Fibroblast of skin of back (primary cell): ENCODE data around the gene FKBP10.

Experiments
- DNase-seq: peaks from one replicate; pipeline ENCODE4 v3.0.0-alpha.2; 2013

FKBP10 gene

GRCh38 chr17:41784207-41784744, 28.5 kb upstream of the FKBP10 start:
- peak; percentile 49 for DNase-seq

DNA sequence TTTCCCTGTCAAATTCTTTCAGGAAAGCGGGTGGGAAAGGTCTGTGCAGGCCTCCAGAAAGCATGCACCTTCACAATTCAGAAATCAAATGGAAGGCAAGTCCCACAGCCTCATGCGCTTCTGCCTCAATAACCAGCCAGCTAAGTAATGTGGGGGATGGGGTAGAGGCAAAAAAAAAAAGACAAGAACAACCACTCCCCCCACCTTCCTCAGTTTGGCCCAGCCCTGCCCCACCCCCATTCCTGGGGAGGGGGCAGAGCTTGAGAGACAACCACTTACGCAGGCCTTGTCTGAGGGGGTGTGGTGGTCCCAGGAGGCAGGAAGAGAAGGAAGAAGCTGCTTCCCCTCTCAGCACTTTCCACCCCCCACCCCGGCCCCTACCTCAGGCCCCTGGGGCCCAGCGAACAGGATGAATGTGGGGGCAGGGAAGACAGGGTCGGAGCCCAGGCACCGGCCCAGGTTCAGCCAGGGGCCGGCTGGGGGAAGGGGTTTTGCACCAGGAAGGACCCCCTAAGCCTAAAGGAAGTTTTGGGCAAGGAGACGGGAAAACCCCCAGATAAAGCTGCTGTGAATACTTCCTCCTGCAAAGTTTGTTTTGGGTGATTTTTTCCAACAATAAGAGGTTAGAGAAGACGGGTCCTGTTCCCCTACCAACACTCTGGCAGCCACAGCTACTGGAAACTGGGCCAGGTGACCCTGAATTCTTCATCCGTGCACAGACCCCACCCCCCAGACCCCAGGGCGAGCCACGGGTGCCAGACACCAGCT, 27.5 kb upstream of the FKBP10 start:
- DNase-seq, result no peak

DNA sequence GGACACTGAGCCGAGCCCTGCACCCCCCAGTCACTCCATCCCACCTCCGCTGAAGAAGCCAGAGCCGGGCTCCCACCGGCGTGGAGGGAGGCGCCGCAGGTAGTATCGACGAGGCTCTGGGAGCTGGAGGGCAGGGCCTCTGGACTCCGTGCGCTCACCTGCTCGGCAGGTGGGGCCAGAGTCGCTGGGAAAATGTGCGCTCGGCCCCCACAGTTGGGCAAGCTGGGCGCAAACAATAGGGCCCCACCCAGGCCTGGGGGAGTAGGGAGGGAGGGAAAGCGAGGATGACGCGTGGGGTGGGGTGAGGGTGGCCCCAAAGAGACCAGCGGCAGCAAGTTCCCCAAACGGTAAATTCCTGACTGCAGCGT, 27.0 kb upstream of the FKBP10 start:
- no peak for DNase-seq

- peak; percentile 99 for DNase-seq
Observed at GRCh38 chr17:41786227-41787020, 26.4 kb upstream of the FKBP10 start, which contains the start of gene JUP. Gene JUP, minus strand, starts transcription at chr17:41786711. Its CDS starts 14,857 bp downstream, at chr17:41771854.

DNA sequence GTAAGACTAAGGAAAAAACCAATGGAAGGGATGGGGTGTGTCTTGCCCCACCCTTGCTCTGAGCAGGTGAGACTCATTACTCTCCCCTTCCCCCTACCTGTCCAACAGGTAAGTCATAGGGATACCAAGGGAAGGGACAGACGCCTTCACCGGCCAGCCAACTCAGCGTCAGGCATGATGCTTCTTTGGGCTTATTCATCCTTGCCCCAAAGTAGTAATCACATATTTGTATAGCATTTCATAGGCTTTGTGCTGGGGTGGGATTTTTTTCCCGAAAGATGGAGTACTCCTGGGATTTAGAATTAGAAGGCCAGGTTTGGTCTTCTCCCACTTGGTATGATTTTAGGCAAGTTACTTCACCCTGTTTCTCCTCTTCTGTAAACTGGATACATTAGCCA, 25.8 kb upstream of the FKBP10 start:
- DNase-seq, result no peak

GRCh38 chr17:41792845-41793783, 19.7 kb upstream of the FKBP10 start:
- DNase-seq, result peak; percentile 55

DNA sequence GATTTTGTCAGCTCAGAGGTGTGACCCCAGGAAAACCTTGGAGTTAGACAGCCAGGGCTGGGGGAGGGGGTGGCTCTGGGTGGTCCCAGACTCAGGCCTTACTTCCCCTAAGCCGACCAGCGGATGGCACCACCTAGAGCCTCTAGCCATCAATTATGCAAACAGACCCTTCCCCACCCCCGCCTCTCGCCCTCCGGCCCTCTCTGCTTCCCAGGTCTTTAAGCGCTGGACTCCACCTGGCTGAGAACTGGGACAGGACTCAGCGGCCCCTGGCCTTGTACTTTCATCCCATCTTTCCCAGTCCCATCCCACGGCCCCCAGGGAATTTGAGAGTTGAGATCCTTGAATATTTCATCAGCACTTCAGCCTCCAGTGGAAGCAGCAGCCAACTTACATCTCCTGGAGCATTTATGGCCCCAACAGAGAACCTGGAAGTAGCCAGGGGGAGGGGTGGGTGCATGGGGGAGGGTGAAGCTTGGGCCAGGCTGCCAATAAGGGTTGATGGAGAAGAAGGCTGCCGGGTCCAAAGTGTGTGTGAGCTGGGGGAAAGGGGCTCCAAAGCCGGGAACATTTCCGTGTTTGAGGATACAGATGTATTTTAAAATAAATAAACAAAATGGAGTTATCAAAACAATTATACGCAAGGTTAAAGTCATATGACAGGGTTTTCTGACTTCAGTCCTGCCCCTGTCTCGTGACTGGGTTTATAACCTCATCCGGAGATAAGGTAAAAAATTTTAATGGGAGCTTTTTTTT, 18.8 kb upstream of the FKBP10 start:
- DNase-seq, result peak; percentile 38

DNA sequence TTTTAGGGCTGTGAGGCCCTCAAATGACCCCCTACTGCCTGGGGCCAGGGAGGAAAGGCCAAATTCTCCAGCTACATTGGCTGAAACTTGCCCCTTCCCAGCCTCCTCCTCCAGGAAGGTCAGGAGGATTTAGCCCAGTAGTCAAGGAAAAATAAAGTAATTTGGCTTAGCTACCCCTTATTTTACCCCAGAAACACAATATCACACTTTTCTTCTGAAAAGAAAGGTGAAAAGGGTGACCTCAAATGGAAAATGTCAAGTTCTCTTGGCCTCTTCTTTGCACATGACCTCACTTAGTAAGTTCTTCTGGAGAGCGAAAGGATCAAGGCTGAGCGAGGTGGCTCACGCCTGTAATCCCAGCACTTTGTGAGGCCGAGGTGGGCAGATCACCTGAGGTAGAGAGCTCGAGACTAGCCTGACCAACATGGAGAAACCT, 18.2 kb upstream of the FKBP10 start:
- no peak for DNase-seq

DNA sequence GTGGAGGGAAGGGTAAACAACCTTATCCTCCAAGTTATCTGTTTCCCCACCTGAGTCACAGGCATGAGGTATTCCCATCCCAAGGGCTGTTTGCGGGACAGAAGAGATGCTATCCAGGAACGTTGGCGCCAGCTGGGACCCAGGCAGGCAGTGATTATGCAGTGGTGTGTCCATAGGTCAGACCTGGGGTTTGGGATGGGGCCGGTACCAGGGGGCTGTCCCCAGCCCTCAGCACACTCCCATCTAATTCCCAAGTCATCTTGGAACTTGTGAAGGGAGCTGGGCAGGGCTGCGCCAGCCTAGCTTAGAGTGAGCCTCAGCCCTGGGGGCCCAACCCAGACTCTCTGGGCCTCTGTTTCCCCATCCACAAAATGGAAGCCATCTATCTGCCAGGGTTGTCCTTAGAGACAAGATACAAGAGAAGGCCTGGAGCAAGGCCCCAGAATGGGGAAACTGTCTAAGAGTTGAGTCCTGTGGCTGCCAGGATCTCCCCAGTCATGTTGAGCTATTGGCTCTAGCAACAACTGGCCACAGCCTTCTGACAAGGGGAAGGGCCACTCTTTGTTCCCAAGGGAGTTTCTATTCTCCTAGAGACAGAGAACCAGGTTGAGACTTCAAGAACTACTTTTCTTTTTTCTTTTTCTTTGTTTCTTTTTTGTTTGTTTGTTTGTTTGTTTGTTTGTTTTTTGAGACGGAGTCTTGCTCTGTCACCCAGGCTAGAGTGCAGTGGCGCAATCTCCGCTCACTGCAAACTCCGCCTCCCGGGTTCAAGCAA, 16.5 kb upstream of the FKBP10 start:
- DNase-seq, result no peak

DNA sequence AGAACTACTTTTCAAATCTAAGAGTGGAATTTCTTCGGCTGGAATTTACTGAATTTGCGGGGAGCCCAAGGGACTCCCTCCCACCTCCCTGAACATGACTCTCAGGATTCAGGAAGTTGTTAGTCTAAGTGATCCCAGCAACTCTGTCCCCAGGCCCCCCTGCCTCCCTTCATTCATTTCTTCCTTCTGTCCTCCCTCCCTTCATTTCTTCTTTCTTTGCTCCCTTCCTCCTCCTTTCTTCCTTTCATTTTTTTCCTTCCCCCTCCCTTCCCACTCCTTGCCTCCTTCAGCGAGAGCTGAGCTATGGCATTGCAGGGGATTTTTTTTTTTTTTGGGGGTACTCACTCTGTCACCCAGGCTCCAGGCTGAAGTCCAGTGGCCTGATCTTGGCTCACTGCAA, 15.4 kb upstream of the FKBP10 start:
- DNase-seq, result no peak

DNA sequence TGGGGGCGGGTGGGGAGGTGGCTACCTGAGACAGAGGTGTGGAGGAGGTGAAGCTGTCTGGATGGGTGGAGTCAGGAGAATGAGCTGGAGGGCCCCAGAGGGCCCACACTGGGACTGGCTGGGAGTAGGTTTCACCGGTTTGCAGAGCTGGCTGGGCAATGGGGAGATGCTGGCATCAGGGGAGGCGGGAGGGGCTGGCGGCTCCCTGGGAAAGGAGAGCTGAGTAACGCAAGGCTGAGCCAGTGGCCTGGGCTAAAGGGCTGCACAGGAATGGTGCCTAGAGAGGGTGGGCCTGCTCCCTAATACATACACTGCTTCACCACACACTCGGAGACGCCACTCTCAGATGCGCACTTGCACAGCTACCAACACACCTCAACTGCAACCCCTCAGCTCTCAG, 13.4 kb upstream of the FKBP10 start:
- DNase-seq, result no peak

GRCh38 chr17:41800601-41801373, 12.0 kb upstream of the FKBP10 start:
- DNase-seq, result peak; percentile 70

DNA sequence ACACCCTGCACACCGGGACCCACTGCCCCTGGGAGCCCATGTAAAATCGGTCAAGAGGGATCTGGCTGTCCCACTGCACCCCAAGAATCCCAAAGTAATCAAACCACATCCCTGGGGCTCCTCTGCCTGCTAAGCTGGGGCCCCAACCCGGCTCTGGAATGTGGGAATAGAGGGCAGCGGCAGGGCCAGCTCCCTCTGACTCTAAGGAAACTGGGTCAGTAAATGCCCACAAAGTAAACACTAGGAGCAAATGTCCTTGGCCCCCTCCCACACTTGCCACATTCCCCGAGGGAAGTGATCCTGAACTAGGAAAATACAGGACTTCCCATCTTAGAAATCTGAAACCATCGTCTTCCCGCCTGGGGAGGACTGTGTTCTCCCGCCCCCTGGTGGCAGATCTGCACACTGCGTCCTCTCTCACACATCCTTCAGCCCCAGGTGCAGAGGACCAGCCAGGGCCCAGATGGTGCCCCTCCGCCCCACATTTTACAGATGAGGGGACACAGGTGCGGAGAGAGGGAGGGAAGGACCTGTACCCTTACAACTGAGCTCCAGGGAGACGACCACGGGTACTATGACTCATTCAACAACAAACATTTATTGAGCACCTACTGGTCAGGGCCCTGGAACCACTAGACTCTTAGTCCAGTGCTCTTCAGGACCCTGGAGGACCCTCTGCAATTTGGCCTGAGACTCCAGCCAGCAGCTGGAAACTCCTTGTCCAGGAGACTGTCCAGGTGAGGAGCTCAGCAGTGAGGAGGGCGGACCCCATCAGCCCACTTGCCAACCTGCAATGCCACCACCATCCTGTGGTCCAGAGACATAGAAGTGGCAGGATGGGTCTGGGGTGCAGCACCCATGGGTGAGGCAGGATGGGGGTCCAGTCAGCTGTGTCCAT, 11.2 kb upstream of the FKBP10 start:
- DNase-seq, result peak; percentile 72

DNA sequence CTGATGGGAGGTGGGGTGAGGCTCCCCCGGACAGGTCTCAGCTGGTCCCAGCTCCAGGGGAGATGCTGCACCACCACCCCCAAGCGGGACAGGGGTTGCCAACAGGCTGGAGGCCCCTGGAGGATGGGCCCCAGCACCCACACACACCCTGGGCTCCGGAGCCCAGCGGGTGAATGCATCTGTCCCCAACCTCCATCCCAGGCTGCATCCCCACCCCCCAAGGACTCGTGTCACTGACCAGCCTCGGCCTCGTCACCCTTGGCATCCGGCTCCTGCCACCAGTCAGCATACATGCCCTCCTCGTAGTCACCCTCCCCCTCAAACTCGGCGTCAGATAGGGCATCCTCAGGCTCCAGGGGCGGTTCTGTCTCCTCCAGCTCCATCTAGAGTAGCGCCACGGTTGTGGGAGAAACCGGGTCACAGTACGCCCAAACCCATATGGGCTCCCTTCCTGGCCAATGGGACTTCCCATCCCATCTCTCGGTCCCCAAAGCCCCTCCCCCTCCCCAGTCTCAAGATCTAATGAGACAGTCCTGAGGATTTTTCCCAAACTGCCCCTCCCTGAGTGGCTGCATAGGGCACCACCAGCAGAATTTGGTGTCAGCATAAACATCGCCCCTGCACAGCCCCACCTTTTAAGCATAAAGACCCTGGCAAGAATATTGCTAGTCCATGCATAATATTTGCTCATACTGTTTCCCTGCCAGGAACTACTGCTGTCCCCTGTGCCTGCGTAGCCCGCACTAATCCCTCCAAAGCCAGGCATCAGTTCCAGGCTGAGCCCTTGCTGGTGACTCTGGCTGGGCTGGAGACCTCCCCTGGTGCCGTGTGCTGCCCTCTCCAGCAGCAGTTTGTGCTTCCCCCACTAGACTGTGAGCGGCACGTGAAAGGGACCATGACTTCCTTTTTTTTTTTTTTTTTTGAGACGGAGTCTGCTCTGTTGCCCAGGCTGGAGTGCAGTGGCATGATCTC, 9.5 kb upstream of the FKBP10 start:
- no peak for DNase-seq

DNA sequence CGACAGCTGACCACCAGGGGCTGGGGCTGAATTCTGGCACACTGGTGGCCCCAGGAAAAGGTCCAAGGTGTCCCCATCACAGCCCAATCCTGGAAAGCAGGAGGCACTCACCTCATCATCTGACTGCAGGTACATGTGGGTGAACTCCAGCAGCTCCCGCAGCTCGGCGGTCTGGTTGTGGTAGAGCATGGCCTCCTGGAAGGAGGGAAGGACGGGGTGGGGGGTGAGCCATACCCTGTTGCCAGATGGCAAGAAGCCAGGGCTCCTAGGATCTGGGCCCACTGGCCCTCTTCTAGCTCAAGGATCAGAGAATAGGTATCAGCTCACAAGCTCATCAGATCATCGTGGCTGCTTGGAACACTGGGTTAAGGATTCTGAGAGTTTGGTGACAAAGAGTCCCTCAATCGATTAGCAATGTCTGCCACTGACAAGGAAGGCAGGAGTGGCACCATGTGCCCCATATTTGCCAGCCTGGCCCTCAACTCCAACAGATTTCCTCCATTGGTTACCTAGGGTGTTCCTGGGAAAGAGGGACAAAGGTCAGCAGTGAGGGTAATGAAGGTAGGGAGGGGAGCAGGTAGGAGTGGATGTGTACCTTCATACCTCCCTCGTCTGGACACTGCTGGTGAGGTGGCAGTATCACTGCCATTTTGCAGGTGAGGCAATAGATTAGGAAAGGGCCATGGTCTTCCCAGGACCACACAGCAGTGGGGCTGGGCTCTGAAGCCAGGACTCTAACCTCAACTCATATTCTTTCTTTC, 5.9 kb upstream of the FKBP10 start:
- DNase-seq, result no peak

DNA sequence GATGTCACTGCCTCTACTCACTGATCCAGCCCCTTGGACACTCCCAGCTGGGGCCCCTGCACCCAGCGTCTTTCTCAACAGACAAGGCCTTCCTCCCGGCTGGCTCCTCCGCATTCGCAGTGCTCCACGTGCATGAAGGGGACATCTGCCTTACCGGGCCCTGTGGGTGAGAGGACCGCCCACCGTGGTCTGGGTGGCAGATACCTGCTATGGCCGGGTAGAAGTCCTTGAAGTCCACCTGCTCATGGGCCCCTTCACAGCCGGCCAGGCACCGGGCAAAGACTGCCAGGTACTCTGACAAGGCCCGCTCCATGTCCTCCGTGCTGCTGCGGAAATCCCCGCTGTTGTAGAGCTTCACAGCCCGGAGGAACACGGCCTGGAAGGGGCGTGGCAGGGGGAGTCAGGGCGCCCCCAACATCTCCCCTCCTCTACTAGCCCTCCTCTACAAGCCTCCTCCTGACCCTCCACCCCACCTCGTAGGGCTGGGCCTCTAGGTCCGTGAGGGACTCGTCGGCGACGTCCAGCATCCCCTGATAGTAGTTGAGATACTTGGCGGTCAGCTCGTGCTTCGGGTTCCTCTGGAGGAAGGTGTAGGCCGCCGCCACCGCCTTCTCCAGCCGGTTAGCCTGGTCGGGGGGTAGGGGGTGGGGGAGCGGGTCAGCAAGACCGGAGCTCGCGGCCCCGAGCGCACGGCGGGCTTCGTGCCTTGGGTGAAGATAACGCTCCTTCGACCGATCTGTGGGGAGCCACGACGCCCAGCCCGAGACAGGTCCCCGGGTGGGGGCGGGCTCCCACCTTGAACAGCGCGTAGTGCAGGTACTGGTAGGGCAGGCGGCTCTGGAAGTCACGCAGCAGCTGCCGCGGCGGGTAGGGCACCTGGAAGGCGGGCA, 1.9 kb upstream of the FKBP10 start:
- no peak for DNase-seq
